Calu3 (cell line): ENCODE results near the gene TPRA1. TPM values are rescaled to one million over a fixed set of nuclear protein-coding genes. Genes with fewer than 3 reads are reported as not detected.

Experiments used
- BruUV-seq: library from RNA; stranded (reverse); fragments of 400-500 nt; replicated peaks from 2 replicates; lab custom pipeline; 2021; lab: Mats Ljungman, UMichigan
- CTCF ChIA-PET: fragments of 300-600 bp; sonication (Branson Sonifier 250); formaldehyde crosslinking; loops from one replicate; lab custom pipeline; 2022; ENCODE audit warnings: antibody characterized with exemption; lab: Charles Lee
- DNase-seq: peaks from one replicate; pipeline ENCODE4 v3.0.0; 2022
- H3K27ac Mint-ChIP-seq: one replicate; pipeline ENCODE4 v1.8.0; 2022; ENCODE audit warnings: mixed read lengths; ENCODE audit not compliant: unreplicated experiment
- H3K27me3 Mint-ChIP-seq: one replicate; pipeline ENCODE4 v1.8.0; 2022; ENCODE audit warnings: mixed read lengths; ENCODE audit not compliant: unreplicated experiment
- H3K36me3 Mint-ChIP-seq: one replicate; pipeline ENCODE4 v1.8.0; 2022; ENCODE audit warnings: mild to moderate bottlenecking, moderate library complexity, mixed read lengths; ENCODE audit not compliant: insufficient read depth, unreplicated experiment
- H3K4me1 Mint-ChIP-seq: one replicate; pipeline ENCODE4 v1.8.0; 2022; ENCODE audit warnings: mild to moderate bottlenecking, low read depth, mixed read lengths; ENCODE audit not compliant: unreplicated experiment
- H3K4me3 Mint-ChIP-seq: one replicate; pipeline ENCODE4 v1.8.0; 2022; ENCODE audit warnings: mild to moderate bottlenecking, low read depth, moderate library complexity, mixed read lengths; ENCODE audit not compliant: unreplicated experiment
- H3K9me3 Mint-ChIP-seq: one replicate; pipeline ENCODE4 v1.8.0; 2022; ENCODE audit warnings: low read depth, mixed read lengths; ENCODE audit not compliant: unreplicated experiment
- intact Hi-C: fragments of 100-400 bp; cut with micrococcal nuclease; formaldehyde crosslinking; loops from one replicate; pipeline ENCODE4 v1.10.0; 2022; ENCODE audit not compliant: unreplicated experiment
- total RNA-seq: library from RNA; stranded (reverse); gene quantifications from 2 replicates; pipeline ENCODE4 v1.2.3, GENCODE V29; 2022
- TF ChIP-seq, protein P1 (sequence below): fragments of 200-600 bp; IDR thresholded peaks from one replicate; pipeline ENCODE4 v1.8.0; 2022; ENCODE audit warnings: antibody characterized with exemption; ENCODE audit not compliant: unreplicated experiment

The TPRA1 gene
- total RNA-seq, 1 experiment from 2014 or later = 66.4 TPM

DNA sequence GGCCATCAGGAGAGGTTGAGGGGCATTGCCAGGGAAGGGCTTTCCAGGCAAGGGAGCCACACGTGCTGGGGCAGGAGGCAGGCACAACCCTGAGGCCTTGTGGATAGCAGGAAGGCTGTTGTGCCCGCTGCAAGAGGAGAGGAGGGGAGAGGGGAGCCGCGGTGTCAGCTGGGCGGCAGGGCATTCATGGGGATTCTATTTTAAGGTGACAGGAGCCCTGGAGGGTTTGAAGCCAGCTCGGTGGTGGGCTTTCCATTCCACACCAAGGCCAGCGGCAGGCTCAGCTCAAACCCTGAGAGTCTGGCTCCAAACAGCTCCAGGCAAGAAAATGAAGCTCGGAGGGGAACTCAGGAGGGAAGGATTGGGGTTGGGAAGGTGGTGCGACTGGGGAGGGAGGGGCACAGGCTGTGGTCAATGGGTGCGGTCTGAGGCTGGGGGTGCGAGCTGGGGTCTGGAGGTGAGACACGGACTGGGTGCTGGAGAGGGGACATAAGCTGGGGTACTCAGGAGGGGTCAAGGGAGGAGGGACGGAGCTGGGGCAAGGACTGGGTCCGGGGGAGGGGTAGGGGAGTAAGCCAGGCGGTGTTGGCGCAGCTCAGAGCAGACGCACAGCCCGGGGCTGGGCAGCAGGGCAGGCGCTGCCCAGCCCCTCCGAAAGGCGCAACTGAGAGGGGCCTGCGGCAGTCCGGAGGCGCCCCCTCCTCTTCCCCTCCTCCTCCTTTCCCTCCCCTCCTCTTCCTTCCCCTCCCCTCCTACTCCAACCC is 43.4 kb downstream of the TPRA1 start:
- BruUV-seq = no TSS peak
- H3K9me3 Mint-ChIP-seq = no peaks in the 10 kb centered on the region

GRCh38 chr3:127546554-127546953 is 44.0 kb downstream of the TPRA1 start:
- Mint-ChIP-seq H3K27ac (no peak overlapping the region), H3K9me3 (no peaks in the 10 kb centered on the region), H3K4me1 (peaks cover 7% of the 10 kb centered on the region), H3K4me3 (peak overlapping the region; percentile 76), H3K36me3 (peaks cover 13% of the 10 kb centered on the region), H3K27me3 (peaks cover 58% of the 10 kb centered on the region)
- TF ChIP-seq, protein P1, sequence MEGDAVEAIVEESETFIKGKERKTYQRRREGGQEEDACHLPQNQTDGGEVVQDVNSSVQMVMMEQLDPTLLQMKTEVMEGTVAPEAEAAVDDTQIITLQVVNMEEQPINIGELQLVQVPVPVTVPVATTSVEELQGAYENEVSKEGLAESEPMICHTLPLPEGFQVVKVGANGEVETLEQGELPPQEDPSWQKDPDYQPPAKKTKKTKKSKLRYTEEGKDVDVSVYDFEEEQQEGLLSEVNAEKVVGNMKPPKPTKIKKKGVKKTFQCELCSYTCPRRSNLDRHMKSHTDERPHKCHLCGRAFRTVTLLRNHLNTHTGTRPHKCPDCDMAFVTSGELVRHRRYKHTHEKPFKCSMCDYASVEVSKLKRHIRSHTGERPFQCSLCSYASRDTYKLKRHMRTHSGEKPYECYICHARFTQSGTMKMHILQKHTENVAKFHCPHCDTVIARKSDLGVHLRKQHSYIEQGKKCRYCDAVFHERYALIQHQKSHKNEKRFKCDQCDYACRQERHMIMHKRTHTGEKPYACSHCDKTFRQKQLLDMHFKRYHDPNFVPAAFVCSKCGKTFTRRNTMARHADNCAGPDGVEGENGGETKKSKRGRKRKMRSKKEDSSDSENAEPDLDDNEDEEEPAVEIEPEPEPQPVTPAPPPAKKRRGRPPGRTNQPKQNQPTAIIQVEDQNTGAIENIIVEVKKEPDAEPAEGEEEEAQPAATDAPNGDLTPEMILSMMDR = no peak
- BruUV-seq = no TSS peak
- no peak for DNase-seq
- intact Hi-C loops = loop anchor here (5.0 kb wide), 1 partner anchor 869 kb away; no protein-coding TSS in a partner anchor
- CTCF ChIA-PET = interaction anchor here (0.7 to 2.1 kb wide), 4 partner anchors 10 to 598 kb away, joined by 3 to 8 read pairs (median 4); no protein-coding TSS in a partner anchor

More for the DNA sequence above, 43.4 kb downstream of the TPRA1 start:
- intact Hi-C loops = loop anchor here (5.0 kb wide), 1 partner anchor 870 kb away; no protein-coding TSS in a partner anchor
- Mint-ChIP-seq H3K4me1 (peaks cover 7% of the 10 kb centered on the region), H3K27me3 (peaks cover 58% of the 10 kb centered on the region), H3K36me3 (peaks cover 13% of the 10 kb centered on the region), H3K27ac (no peak overlapping the region), H3K4me3 (peak overlapping the region; percentile 76)
- DNase-seq = no peak
- TF ChIP-seq, protein P1 = no peak
- CTCF ChIA-PET = interaction anchor here (0.6 to 2.1 kb wide), 10 partner anchors 10 to 1334 kb away, joined by 3 to 8 read pairs (median 4); no protein-coding TSS in a partner anchor

GRCh38 chr3:127545711-127546457 is 44.6 kb downstream of the TPRA1 start:
- Mint-ChIP-seq H3K4me3 (no peak overlapping the region), H3K9me3 (no peaks in the 10 kb centered on the region), H3K4me1 (peaks cover 7% of the 10 kb centered on the region), H3K27ac (no peak overlapping the region), H3K27me3 (peaks cover 58% of the 10 kb centered on the region), H3K36me3 (peaks cover 13% of the 10 kb centered on the region)
- DNase-seq = no peak
- TF ChIP-seq, protein P1 = no peak
- no TSS peak for BruUV-seq
- CTCF ChIA-PET = interaction anchor here (0.6 to 1.6 kb wide), 4 partner anchors 12 to 90 kb away, joined by 3 to 4 read pairs (median 3); no protein-coding TSS in a partner anchor
- intact Hi-C loops = loop anchor here (5.0 kb wide), 1 partner anchor 869 kb away; no protein-coding TSS in a partner anchor

GRCh38 chr3:127545216-127545615 is 45.3 kb downstream of the TPRA1 start:
- DNase-seq = no peak
- no peak overlapping the region for H3K4me3 Mint-ChIP-seq
- peaks cover 13% of the 10 kb centered on the region for H3K36me3 Mint-ChIP-seq
- CTCF ChIA-PET = interaction anchor here (0.6 to 1.6 kb wide), 6 partner anchors 12 to 865 kb away, joined by 3 to 4 read pairs (median 3); no protein-coding TSS in a partner anchor
- H3K4me1 Mint-ChIP-seq = peaks cover 7% of the 10 kb centered on the region
- TF ChIP-seq, protein P1 = no peak
- intact Hi-C loops = loop anchor here (5.0 kb wide), 1 partner anchor 868 kb away; no protein-coding TSS in a partner anchor
- no peak overlapping the region for H3K27ac Mint-ChIP-seq
- no peaks in the 10 kb centered on the region for H3K9me3 Mint-ChIP-seq
- BruUV-seq = no TSS peak
- peaks cover 58% of the 10 kb centered on the region for H3K27me3 Mint-ChIP-seq
